Prostate gland (tissue), 2 donors: Measurements from ENCODE around the gene HIBCH.
"Not testable (repeated sequence)": the region's sequence is repeated elsewhere in the genome, so short reads cannot be mapped to it uniquely, and the experiment has no call there.

Experiments used
- POLR2A ChIP-seq: fragments of 450-650 bp; IDR thresholded peaks from one replicate; pipeline ENCODE4 v1.6.1; 2016; ENCODE audit warnings: antibody characterized with exemption, mild to moderate bottlenecking
- TF ChIP-seq, protein P1 (sequence below), 4 experiments: fragments of 200-600 bp in 2 of 4; fragments of 450-650 bp in 2 of 4; sonication (generic) in 2 of 4; IDR thresholded peaks; 1 replicate in 3 of 4; 2 replicates in 1 of 4; pipeline ENCODE4 v1.5.1; 2016 to 2019; ENCODE audit warnings: antibody characterized with exemption in 4 of 4, mild to moderate bottlenecking in 2 of 4, moderate library complexity in 2 of 4

DNA sequence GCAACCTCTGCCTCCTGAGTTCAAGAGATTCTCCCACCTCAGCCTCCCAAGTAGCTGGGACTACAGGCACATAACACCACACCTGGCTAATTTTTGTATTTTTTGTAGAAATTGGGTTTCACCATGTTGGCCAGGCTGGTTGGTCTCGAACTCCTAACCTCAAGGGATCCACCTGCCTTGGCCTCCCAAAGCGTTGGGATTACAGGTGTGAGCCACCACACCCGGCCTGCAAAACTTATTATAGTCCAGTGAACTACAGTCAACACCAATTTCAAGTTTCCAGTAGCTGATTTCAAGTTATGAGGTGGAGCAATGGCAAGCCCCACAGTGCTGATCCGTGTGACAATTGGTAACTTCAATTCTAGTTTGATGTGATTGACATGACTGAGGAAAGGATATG is 16.0 kb upstream of the HIBCH start:
- TF ChIP-seq, protein P1, sequence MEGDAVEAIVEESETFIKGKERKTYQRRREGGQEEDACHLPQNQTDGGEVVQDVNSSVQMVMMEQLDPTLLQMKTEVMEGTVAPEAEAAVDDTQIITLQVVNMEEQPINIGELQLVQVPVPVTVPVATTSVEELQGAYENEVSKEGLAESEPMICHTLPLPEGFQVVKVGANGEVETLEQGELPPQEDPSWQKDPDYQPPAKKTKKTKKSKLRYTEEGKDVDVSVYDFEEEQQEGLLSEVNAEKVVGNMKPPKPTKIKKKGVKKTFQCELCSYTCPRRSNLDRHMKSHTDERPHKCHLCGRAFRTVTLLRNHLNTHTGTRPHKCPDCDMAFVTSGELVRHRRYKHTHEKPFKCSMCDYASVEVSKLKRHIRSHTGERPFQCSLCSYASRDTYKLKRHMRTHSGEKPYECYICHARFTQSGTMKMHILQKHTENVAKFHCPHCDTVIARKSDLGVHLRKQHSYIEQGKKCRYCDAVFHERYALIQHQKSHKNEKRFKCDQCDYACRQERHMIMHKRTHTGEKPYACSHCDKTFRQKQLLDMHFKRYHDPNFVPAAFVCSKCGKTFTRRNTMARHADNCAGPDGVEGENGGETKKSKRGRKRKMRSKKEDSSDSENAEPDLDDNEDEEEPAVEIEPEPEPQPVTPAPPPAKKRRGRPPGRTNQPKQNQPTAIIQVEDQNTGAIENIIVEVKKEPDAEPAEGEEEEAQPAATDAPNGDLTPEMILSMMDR (IDR thresholded peaks at IDR 0.05) = not testable (repeated sequence)
- not testable (repeated sequence) for TF ChIP-seq POLR2A
